GM18873 (cell line): Measurements from ENCODE around the gene ZNF652.
"Not testable (repeated sequence)": the region's sequence is repeated elsewhere in the genome, so short reads cannot be mapped to it uniquely, and the experiment has no call there.

Experiments used
- ATAC-seq: cut with Tn5 transposase; IDR thresholded peaks from one replicate; pipeline ENCODE4 v1.9.1; 2021; ENCODE audit warnings: mild to moderate bottlenecking, moderate library complexity, moderate number of reproducible peaks; ENCODE audit not compliant: unreplicated experiment, low FRiP score

Gene ZNF652

GRCh38 chr17:49318435-49318965 lies 43.5 kb downstream of the ZNF652 start:
- ATAC-seq: no peak

GRCh38 chr17:49316889-49317675 lies 45.0 kb downstream of the ZNF652 start:
- ATAC-seq: no peak

GRCh38 chr17:49316258-49316570 lies 45.8 kb downstream of the ZNF652 start:
- no peak for ATAC-seq

- no peak for ATAC-seq
These were observed 46.3 kb downstream of the ZNF652 start for GRCh38 chr17:49315551-49316257.

DNA sequence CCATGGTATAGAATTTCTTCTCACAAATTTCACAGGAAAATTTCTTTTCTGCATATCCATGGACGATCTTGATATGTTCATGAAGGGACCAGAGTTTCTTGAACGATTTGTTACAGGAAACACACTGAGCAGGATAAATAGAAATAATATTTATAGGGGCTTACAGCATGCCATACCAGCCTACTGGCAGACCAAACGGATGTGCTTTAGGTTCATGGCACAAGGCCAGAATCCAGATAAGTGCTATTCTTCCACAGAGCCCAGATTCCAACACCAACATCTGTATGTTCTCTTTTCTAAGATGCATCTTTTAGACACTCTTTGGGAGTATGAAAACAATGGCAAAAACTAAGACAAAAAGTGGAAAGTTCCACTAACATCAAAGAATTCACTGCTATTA lies 49.3 kb downstream of the ZNF652 start:
- ATAC-seq: no peak

DNA sequence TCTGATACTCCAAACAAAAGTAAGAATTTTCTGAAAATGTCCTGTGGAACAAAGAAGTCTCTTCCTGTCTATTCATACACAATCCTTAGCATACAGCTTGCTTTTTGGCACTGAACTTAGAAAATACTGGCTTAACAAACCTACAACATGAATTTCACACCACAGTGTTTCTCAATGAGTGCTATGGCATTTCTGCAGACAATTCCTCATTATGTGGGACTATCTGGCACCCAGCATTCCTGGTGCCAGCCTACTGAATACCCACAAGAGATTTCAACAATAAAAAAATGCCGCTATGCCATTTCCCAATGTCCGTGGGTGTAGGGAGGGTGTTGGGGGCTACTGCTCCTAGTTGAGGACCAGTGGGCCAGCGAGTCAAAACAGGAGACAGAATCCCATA lies 62.1 kb downstream of the ZNF652 start:
- ATAC-seq: no peak

- ATAC-seq: no peak
These were observed 63.6 kb downstream of the ZNF652 start for GRCh38 chr17:49298371-49298976.

DNA sequence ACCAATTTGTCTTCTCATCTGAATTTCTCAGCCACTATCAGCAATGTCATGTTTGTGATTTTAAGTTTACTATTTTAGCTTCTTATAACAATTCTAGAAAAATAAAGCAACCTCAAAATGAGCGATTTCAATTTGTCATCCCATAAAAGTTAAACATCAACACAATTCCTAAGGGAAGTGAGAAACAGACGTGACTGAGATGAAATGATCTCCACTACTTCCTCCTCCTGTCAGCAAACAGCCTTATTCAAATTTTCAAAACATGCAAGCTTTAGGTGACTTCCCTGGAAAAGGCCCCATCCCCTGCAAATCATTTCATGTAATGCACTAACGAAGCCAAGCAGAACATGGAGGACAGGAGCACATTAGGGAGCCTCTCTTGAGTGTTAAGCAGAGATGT lies 64.9 kb downstream of the ZNF652 start:
- no peak for ATAC-seq

GRCh38 chr17:49294122-49294521 lies 67.9 kb downstream of the ZNF652 start:
- no peak for ATAC-seq

- ATAC-seq: no peak
These were observed 69.1 kb downstream of the ZNF652 start for GRCh38 chr17:49292901-49293300.

- no peak for ATAC-seq
These were observed 70.1 kb downstream of the ZNF652 start for GRCh38 chr17:49291929-49292328.

GRCh38 chr17:49290690-49291359 lies 71.2 kb downstream of the ZNF652 start:
- no peak for ATAC-seq

GRCh38 chr17:49288388-49288787 lies 73.7 kb downstream of the ZNF652 start:
- ATAC-seq: no peak

GRCh38 chr17:49287481-49287880 lies 74.6 kb downstream of the ZNF652 start:
- no peak for ATAC-seq

GRCh38 chr17:49286261-49286973 lies 75.6 kb downstream of the ZNF652 start:
- not testable (repeated sequence) for ATAC-seq

DNA sequence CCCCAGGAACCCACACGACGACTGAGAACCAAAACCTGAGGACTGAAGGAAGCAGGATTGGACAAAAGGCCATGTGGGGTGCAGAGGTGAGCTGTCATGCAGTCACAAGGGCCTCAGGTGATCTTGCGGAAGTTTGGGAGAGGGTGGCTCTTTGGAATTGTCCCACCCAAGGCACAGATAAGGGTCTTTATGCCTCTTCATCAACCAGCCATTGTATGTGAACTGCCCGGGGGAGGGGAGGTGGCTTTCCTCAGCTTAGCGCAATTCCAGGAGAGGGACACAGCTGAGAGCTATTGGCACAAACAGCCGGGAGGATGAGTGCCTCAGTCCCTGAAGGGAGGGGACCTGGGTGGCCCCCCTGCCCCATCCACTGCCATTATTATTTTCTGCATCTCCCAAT lies 76.3 kb downstream of the ZNF652 start:
- ATAC-seq: no peak

GRCh38 chr17:49280918-49281317 lies 81.1 kb downstream of the ZNF652 start:
- no peak for ATAC-seq

- no peak for ATAC-seq
These were observed 82.0 kb downstream of the ZNF652 start for GRCh38 chr17:49280061-49280460.

GRCh38 chr17:49279263-49280015 lies 82.6 kb downstream of the ZNF652 start:
- ATAC-seq: not testable (repeated sequence)

DNA sequence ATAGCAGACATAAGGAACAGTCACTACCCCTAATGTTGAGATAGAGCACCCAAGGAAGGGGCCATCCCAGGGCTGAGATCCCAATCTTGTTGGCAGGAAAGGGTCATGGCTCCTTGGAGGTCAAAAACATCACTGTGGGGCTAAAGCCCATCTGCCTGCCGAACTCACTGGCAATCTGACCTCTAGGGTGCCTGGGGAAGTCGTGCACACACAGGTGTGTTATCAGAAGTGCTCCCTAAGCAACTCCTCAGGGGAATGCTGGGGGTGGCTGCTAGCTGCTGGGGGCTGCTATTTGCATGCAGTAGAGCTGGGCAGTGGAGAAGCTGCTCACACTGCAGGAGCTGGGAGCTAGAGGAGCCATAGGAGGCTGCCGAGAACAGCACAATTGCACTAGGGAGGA lies 84.0 kb downstream of the ZNF652 start:
- no peak for ATAC-seq
